GM23338 (cell line): ENCODE results near the gene RAD50.

ENCODE experiments used
- CREB1 ChIP-seq: fragments of 250-450 bp; sonication (Bioruptor Pico); IDR thresholded peaks from 2 replicates; pipeline ENCODE4 v1.5.0; 2020; ENCODE audit warnings: low read depth, mild to moderate bottlenecking, moderate library complexity
- CTCF ChIP-seq, 2 experiments: fragments of 200-600 bp in 1 of 2; sonication (generic) in 1 of 2; conservative IDR thresholded peaks; 2 replicates each; pipeline versions ENCODE4 v1.5.1 to v1.6.1; 2016 to 2017; ENCODE audit warnings: antibody characterized with exemption in 2 of 2, low read depth in 2 of 2, mild to moderate bottlenecking in 2 of 2, moderate library complexity in 1 of 2
- EZH2 ChIP-seq: fragments of 200-600 bp; sonication (generic); IDR thresholded peaks from one replicate; pipeline ENCODE4 v1.8.0; 2017; ENCODE audit warnings: antibody characterized with exemption, mild to moderate bottlenecking, low read depth; ENCODE audit not compliant: unreplicated experiment
- EZH2phosphoT487 ChIP-seq: fragments of 200-600 bp; sonication (generic); IDR thresholded peaks from one replicate; pipeline ENCODE4 v1.8.1; 2018; ENCODE audit warnings: antibody characterized with exemption; ENCODE audit not compliant: unreplicated experiment
- JUNB ChIP-seq: IDR thresholded peaks from one replicate; pipeline ENCODE4 v1.6.1; 2016; ENCODE audit warnings: antibody characterized with exemption; ENCODE audit not compliant: unreplicated experiment
- NANOG ChIP-seq: IDR thresholded peaks from 2 replicates; pipeline ENCODE4 v1.6.1; 2016; ENCODE audit warnings: antibody characterized with exemption, borderline replicate concordance
- POLR2AphosphoS5 ChIP-seq: IDR thresholded peaks from 2 replicates; pipeline ENCODE4 v1.6.1; 2016; ENCODE audit warnings: antibody characterized with exemption, low read depth
- REST ChIP-seq: IDR thresholded peaks from one replicate; pipeline ENCODE4 v1.6.1; 2018; ENCODE audit warnings: antibody characterized with exemption; ENCODE audit not compliant: unreplicated experiment
- STAT1 ChIP-seq: IDR thresholded peaks from one replicate; pipeline ENCODE4 v1.6.1; 2016; ENCODE audit warnings: antibody characterized with exemption; ENCODE audit not compliant: unreplicated experiment
- ZNF331 ChIP-seq: fragments of 250-450 bp; sonication (Bioruptor Pico); IDR thresholded peaks from 2 replicates; pipeline ENCODE4 v1.5.0; 2020; ENCODE audit warnings: low read depth, mild to moderate bottlenecking, moderate library complexity
- ZNF462 ChIP-seq: fragments of 250-450 bp; sonication (Bioruptor Pico); IDR thresholded peaks from 2 replicates; pipeline ENCODE4 v1.5.0; 2020; ENCODE audit warnings: mild to moderate bottlenecking, moderate library complexity

GRCh38 chr5:132678735-132679134, 122.0 kb downstream of the RAD50 start:
- no peak for TF ChIP-seq CREB1
- no peak for TF ChIP-seq CTCF (conservative IDR thresholded peaks at IDR 0.05; ENCODE audit: low read depth in 2 of 2)
- TF ChIP-seq EZH2 = no peak
- TF ChIP-seq STAT1 = no peak
- no peak for TF ChIP-seq POLR2AphosphoS5
- TF ChIP-seq JUNB = no peak
- TF ChIP-seq REST = no peak
- TF ChIP-seq EZH2phosphoT487 = no peak
- no peak for TF ChIP-seq ZNF331
- no peak for TF ChIP-seq ZNF462 (CRISPR knock-in tag)
- TF ChIP-seq NANOG = no peak
